Psoas muscle (tissue), 8 donors: ENCODE measurements around the gene YAF2. TPM values are rescaled to one million over a fixed set of nuclear protein-coding genes. Genes with fewer than 3 reads are reported as not detected.

ENCODE experiments used
- ATAC-seq, 4 donors: fragments of 200-7000 bp; cut with Tn5 transposase; one replicate each; pipeline ENCODE4 v1.9.1; 2020; ENCODE audit warnings: moderate library complexity in 3 of 4, mild to moderate bottlenecking in 2 of 4
- DNase-seq, 2 donors: peaks; one replicate each; pipeline ENCODE4 v3.0.0-alpha.2; 2020
- H3K27ac ChIP-seq: fragments of 200-600 bp; one replicate; pipeline ENCODE4 v1.8.0; 2022
- H3K27me3 ChIP-seq, 3 donors: fragments of 200-600 bp in 1 of 3; one replicate each; pipeline versions ENCODE4 v1.6.1 to v1.8.0; 2013 to 2022; ENCODE audit warnings: low read length in 2 of 3, mild to moderate bottlenecking in 2 of 3, moderate library complexity in 1 of 3; ENCODE audit not compliant: insufficient read depth in 3 of 3
- H3K36me3 ChIP-seq, 2 donors: fragments of 200-600 bp in 1 of 2; one replicate each; pipeline versions ENCODE4 v1.6.1 to v1.8.0; 2013 to 2022; ENCODE audit warnings: low read depth in 1 of 2, mild to moderate bottlenecking in 1 of 2, moderate library complexity in 1 of 2; ENCODE audit not compliant: insufficient read depth in 1 of 2
- H3K4me1 ChIP-seq: fragments of 200-600 bp; one replicate; pipeline ENCODE4 v1.8.0; 2022
- H3K4me3 ChIP-seq: fragments of 200-600 bp; one replicate; pipeline ENCODE4 v1.8.0; 2022; ENCODE audit warnings: mild to moderate bottlenecking
- H3K9me3 ChIP-seq: fragments of 200-600 bp; one replicate; pipeline ENCODE4 v1.8.0; 2022
- WGBS, 3 donors: extraction: QIAGEN DNeasy Blood & Tissue Kit; methylation state at CpG; one replicate each; pipeline versions ENCODE4 v1.1.6 to v1.1.7; 2013; 5-methylcytosine and 5-hydroxymethylcytosine counted together
- intact Hi-C, 2 donors: fragments of 100-400 bp; cut with DNase I; formaldehyde crosslinking; loops; one replicate each; pipeline versions ENCODE4 v1.11.0 to v1.14.2; 2022
- polyA plus RNA-seq, 3 donors: library from polyadenylated mRNA; stranded (reverse); fragments of 200-250 nt; gene quantifications; one replicate each; pipeline ENCODE4 v1.2.3, GENCODE V29; 2013
- total RNA-seq, 4 donors: library from RNA; stranded (reverse); fragmentation: NEBNext Ultra II Directional in 2 of 4; extraction: Animal tissue kit (Norgen Biotek cat#: 25700) in 2 of 4; gene quantifications; one replicate each; pipeline versions ENCODE4 v1.2.1 to v1.2.4, GENCODE V29; 2021 to 2023
- TF ChIP-seq, protein P1 (sequence below): fragments of 200-600 bp; IDR thresholded peaks from one replicate; pipeline ENCODE4 v1.8.0; 2022; ENCODE audit warnings: antibody characterized with exemption
- donor health status: healthy with polysubstance abuse.
- donor health status: DM: no; HTN: no; CAD: no; lungs with moderate emphysema.
- donor health status: Bipolar disorder and iron deficiency.
- donor health status: healthy.
- donor health status: DM: yes; HTN: yes; CAD: no.
- donor health status: DM: no; HTN: no; CAD: no.
- donor health status: DM: no; HTN: no; CAD: no.
- donor health status: DM: yes; HTN: yes; CAD: no.

The YAF2 gene
- total and polyA plus RNA-seq, 7 donors = 12.2 to 99.2 (median 50.9) TPM

DNA sequence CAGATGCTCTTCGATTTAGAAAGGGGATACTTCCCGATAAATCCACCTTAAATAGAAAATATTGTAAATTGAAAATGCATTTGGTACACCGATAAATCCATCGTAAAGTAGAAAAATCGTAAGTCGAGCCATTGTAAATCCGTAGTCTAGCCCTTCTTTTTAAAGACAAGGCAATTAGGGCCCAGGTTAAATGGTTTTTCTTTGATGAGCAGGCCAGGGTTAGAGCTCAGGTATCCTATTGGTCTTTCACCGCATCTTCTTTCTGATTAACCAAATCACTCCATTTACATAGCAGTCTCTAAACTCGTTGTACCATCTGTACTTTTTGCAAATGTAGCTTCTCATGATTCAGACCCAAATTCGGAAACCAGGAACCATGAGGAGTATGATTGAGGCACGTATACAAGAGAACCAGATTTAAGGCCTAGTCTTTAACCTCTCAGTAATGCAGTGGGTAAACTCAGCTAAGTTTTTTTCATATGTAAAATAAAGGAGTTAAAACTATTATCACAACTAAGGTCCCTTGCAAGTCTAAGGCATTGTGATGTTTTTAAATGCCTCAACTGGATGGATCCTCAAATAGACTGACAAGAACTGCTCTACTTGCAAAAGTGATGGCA, 2.2 kb upstream of the YAF2 start:
- ATAC-seq (no peak), DNase-seq (no peak)
- no peaks in the 10 kb centered on the region for H3K36me3 ChIP-seq
- H3K4me3 ChIP-seq = no peak overlapping the region
- H3K27me3 ChIP-seq = no peaks in the 10 kb centered on the region
- H3K9me3 ChIP-seq = no peaks in the 10 kb centered on the region
- intact Hi-C loops = no loop called here
- H3K27ac ChIP-seq = no peak overlapping the region
- TF ChIP-seq, protein P1, sequence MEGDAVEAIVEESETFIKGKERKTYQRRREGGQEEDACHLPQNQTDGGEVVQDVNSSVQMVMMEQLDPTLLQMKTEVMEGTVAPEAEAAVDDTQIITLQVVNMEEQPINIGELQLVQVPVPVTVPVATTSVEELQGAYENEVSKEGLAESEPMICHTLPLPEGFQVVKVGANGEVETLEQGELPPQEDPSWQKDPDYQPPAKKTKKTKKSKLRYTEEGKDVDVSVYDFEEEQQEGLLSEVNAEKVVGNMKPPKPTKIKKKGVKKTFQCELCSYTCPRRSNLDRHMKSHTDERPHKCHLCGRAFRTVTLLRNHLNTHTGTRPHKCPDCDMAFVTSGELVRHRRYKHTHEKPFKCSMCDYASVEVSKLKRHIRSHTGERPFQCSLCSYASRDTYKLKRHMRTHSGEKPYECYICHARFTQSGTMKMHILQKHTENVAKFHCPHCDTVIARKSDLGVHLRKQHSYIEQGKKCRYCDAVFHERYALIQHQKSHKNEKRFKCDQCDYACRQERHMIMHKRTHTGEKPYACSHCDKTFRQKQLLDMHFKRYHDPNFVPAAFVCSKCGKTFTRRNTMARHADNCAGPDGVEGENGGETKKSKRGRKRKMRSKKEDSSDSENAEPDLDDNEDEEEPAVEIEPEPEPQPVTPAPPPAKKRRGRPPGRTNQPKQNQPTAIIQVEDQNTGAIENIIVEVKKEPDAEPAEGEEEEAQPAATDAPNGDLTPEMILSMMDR = no peak
- 90 to 91% (median 91%) methylated on average over 11 of the region's 11 CpGs for WGBS, 3 donors
- H3K4me1 ChIP-seq = peaks cover 22% of the 10 kb centered on the region

DNA sequence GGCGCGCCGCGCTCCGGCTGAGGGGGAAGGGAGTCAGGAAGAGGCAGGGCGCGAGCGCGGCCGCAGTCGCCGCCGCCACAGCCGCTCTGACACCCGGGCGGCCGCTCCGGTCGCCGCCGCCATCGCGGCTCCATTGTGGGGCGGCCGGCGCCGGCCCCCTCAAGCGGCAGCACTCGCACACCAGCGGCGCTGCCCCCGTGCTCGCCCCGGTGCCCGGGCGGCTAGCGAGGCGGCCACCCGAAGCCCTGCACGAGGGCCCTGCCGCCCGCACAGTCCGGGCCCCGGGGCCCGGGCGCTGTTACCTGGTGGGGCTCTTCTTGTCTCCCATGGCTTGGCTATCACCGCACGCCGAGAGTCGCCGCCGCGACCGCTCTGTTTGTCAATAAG, 202 bp downstream of the YAF2 start:
- peaks cover 31% of the 10 kb centered on the region for H3K4me1 ChIP-seq
- H3K4me3 ChIP-seq = peak overlapping the region; percentile 77
- ATAC-seq = peak in 1 of 4 donors; percentile 33
- WGBS, 3 donors = 0 to 2% (median 0%) methylated on average over 9 to 50 of the region's 54 CpGs
- no peaks in the 10 kb centered on the region for H3K27me3 ChIP-seq
- H3K36me3 ChIP-seq = peaks cover 0 to 5% of the 10 kb centered on the region in 2 donors
- DNase-seq = no peak
- H3K9me3 ChIP-seq = no peaks in the 10 kb centered on the region
- peak overlapping the region; percentile 96 for H3K27ac ChIP-seq
- intact Hi-C loops = loop anchor here (2.0 to 5.0 kb wide), 3 partner anchors 89 to 1599 kb away; partner anchors contain the start of genes GXYLT1 (in 2 of the 2), PPHLN1 (in 1 of the 2), TMEM117 (in 1 of the 2) and ZCRB1 (in 1 of the 2)
- TF ChIP-seq, protein P1 = no peak

DNA sequence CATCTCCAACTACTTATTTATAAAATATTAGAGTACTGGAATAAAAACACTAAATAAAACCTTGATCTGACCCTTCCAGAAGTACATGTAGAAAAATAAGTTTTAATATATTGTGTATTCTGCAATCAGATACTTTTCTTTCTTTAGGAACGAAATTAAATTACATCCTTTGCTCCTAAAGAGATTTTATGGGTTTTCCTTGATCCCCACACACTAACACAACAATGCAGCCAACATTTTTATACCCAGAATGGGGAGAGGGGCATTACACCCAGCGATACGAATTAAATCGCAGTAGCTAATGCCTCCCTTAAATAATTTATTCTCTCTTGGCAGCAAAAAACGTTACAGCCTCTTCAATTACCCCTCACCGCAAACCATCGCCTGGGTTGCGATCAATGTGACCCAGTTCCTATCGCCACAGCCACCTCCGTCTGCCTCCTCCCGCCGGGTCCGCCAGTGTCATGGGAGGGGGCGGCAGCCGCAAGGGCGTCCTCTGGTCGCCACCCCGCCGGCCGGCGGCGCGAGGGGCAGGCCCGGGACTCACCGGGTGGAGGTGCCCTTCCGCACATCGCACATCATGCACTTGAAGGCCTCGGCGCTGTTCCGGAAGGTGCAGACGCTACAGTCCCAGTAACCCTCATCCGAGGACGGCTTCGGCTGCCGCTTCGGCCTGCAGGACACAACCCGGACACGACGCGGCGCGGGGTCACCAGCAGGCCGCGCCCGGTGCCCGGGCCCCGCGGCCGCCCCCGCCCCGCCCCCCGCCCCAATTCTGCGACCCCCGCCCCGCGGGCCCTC, 796 bp downstream of the YAF2 start:
- H3K36me3 ChIP-seq = peaks cover 0 to 5% of the 10 kb centered on the region in 2 donors
- 0 to 1% (median 0%) methylated on average over 27 to 56 of the region's 56 CpGs for WGBS, 3 donors
- H3K9me3 ChIP-seq = no peaks in the 10 kb centered on the region
- intact Hi-C loops = loop anchor here (2.0 to 5.0 kb wide), 3 partner anchors 90 to 1600 kb away; partner anchors contain the start of genes GXYLT1 (in 2 of the 2), PPHLN1 (in 1 of the 2), TMEM117 (in 1 of the 2) and ZCRB1 (in 1 of the 2)
- peak overlapping the region; percentile 77 for H3K4me3 ChIP-seq
- TF ChIP-seq, protein P1 = peak; percentile 49
- H3K27me3 ChIP-seq = no peaks in the 10 kb centered on the region
- peak; percentile 74 to 82 (median 77) for ATAC-seq
- H3K27ac ChIP-seq = peak overlapping the region; percentile 96
- peaks cover 37% of the 10 kb centered on the region for H3K4me1 ChIP-seq
- peak; percentile 80 to 90 for DNase-seq

DNA sequence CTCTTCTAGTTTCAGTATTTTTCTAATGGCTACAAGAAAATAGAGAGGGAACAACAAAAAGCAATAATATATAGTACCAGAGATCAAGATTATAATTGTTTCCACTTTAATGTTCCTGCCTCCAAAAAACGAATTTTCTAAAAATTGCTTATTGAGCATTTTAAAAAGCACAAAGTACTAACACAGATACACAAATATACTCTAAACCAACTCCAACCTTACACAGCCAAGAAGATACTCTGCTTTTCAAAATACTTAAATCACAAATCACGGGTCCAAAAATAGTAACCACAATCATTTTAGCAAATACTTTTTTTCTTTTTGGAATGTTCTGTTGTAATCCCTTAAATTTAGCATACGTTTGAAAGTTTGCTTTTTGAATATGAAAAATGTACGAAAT, 2.0 kb downstream of the YAF2 start:
- 32 to 53% (median 35%) methylated on average over 4 of the region's 4 CpGs for WGBS, 3 donors
- ATAC-seq (peak in 2 of 4 donors; percentile 29 to 61), DNase-seq (no peak)
- Histone ChIP-seq H3K27ac (peak overlapping the region; percentile 96), H3K4me1 (peaks cover 48% of the 10 kb centered on the region), H3K27me3 (no peaks in the 10 kb centered on the region), H3K36me3 (peaks cover 0 to 5% of the 10 kb centered on the region in 2 donors), H3K4me3 (peak overlapping the region; percentile 77), H3K9me3 (no peaks in the 10 kb centered on the region)
- intact Hi-C loops = loop anchor here (2.0 to 5.0 kb wide), 3 partner anchors 91 to 1601 kb away; partner anchors contain the start of genes GXYLT1 (in 2 of the 2), PPHLN1 (in 1 of the 2), TMEM117 (in 1 of the 2) and ZCRB1 (in 1 of the 2)
- TF ChIP-seq, protein P1 = no peak
